Activated B cell treated with CpG ODN at 0.5 μM for 24 hours (primary cell): Measurements from ENCODE around the gene CAMSAP2. TPM values are rescaled to one million over a fixed set of nuclear protein-coding genes. Genes with fewer than 3 reads are reported as not detected.

ENCODE experiments used
- ATAC-seq: fragments of 200-7000 bp; cut with Tn5 transposase; one replicate; pipeline ENCODE4 v1.10.0; 2021; ENCODE audit warnings: low read depth, mild to moderate bottlenecking, moderate library complexity
- CTCF ChIA-PET: fragments of 350-600 bp; sonication (Branson Sonifier 250); formaldehyde crosslinking; loops from one replicate; lab custom pipeline; 2021; ENCODE audit warnings: antibody characterized with exemption; lab: Charles Lee
- POLR2A ChIA-PET: fragments of 350-600 bp; sonication (Branson Sonifier 250); formaldehyde crosslinking; loops from one replicate; lab custom pipeline; 2021; ENCODE audit warnings: antibody characterized with exemption; lab: Charles Lee
- DNase-seq: peaks from one replicate; pipeline ENCODE4 v3.0.0; 2022
- H3K27ac Mint-ChIP-seq: one replicate; pipeline ENCODE4 v1.8.0; 2020; ENCODE audit warnings: mixed read lengths
- H3K27me3 Mint-ChIP-seq: one replicate; pipeline ENCODE4 v1.8.0; 2021; ENCODE audit warnings: mixed read lengths
- H3K36me3 Mint-ChIP-seq: one replicate; pipeline ENCODE4 v1.8.0; 2021; ENCODE audit warnings: low read depth, mixed read lengths
- H3K4me1 Mint-ChIP-seq: one replicate; pipeline ENCODE4 v1.8.0; 2021; ENCODE audit warnings: mixed read lengths
- H3K4me3 Mint-ChIP-seq: one replicate; pipeline ENCODE4 v1.8.0; 2020; ENCODE audit warnings: mild to moderate bottlenecking, mixed read lengths
- H3K9me3 Mint-ChIP-seq: one replicate; pipeline ENCODE4 v1.8.0; 2020; ENCODE audit warnings: mixed read lengths
- CTCF ChIP-seq: fragments of 200-600 bp; IDR thresholded peaks from one replicate; pipeline ENCODE4 v1.8.0; 2022; ENCODE audit warnings: antibody characterized with exemption, mild to moderate bottlenecking
- intact Hi-C: fragments of 100-400 bp; cut with micrococcal nuclease; formaldehyde crosslinking; loops from one replicate; pipeline ENCODE4 v1.15.1; 2024
- total RNA-seq: library from RNA; stranded (reverse); gene quantifications from 2 replicates; pipeline ENCODE4 v1.2.3, GENCODE V29; 2022

Gene CAMSAP2
- total RNA-seq, 1 donor from 2014 or later = 0.86 TPM

GRCh38 chr1:200794506-200795065 is 55.9 kb downstream of the CAMSAP2 start:
- no peaks in the 10 kb centered on the region for H3K4me1 Mint-ChIP-seq
- H3K36me3 Mint-ChIP-seq = no peaks in the 10 kb centered on the region
- H3K9me3 Mint-ChIP-seq = no peaks in the 10 kb centered on the region
- CTCF ChIA-PET = interaction anchor here (1.1 to 1.3 kb wide), 2 partner anchors 172 to 173 kb away, joined by 3 to 5 read pairs; no protein-coding TSS in a partner anchor
- no peak for TF ChIP-seq CTCF
- ATAC-seq (no peak), DNase-seq (no peak)
- no peak overlapping the region for H3K4me3 Mint-ChIP-seq
- POLR2A ChIA-PET = no interaction called here
- H3K27ac Mint-ChIP-seq = no peak overlapping the region
- H3K27me3 Mint-ChIP-seq = peaks cover 6% of the 10 kb centered on the region
- intact Hi-C loops = no loop called here

DNA sequence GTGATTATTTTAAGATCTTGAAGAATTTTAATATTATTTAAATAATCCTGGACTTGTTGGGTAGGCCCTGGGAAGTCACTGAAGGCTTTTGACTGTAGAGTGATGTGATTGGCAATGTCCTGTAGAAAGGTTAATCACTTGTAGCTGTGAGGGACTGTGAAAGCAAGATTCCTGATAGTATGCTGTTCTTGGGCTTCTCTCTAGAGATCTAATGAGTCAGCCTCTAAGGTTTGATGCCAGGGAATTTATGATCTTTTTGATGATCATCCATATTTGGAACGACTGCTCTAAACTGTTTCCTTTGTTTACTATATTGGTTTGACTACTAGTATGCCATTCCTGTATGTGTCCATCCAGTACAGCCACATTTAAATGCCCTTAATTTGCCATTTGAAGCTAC is 56.5 kb downstream of the CAMSAP2 start:
- TF ChIP-seq CTCF = no peak
- no peak for ATAC-seq
- CTCF ChIA-PET = interaction anchor here (1.3 kb wide), 1 partner anchor 173 kb away, joined by 3 read pairs; no protein-coding TSS in a partner anchor
- DNase-seq = no peak
- no peak overlapping the region for H3K27ac Mint-ChIP-seq
- POLR2A ChIA-PET = no interaction called here
- H3K36me3 Mint-ChIP-seq = no peaks in the 10 kb centered on the region
- H3K27me3 Mint-ChIP-seq = peaks cover 3% of the 10 kb centered on the region
- intact Hi-C loops = no loop called here
- H3K4me1 Mint-ChIP-seq = no peaks in the 10 kb centered on the region
- no peak overlapping the region for H3K4me3 Mint-ChIP-seq
- no peaks in the 10 kb centered on the region for H3K9me3 Mint-ChIP-seq

DNA sequence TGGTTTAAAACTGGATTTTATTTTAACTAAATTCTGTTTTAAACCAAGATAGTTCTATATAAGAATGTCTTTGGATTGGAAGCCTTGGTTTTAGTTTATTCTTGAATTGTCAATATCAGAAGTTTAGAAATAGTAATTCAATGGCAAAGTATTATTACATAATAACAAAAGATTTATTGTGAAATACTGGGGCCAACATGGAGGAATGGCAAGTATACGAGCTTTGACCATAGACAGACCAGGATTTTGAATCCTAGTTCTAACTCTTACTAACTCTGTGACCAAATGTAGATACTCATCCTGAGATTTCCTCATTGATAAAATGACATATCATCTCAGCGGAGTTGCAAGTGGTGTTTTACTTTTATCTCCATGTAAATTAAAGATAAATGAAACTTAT is 63.3 kb downstream of the CAMSAP2 start:
- Mint-ChIP-seq H3K27me3 (peaks cover 10% of the 10 kb centered on the region), H3K27ac (no peak overlapping the region), H3K4me3 (no peak overlapping the region), H3K9me3 (no peaks in the 10 kb centered on the region), H3K4me1 (no peaks in the 10 kb centered on the region), H3K36me3 (no peaks in the 10 kb centered on the region)
- ATAC-seq = no peak
- ChIA-PET POLR2A (no interaction called here), CTCF (interaction anchor here (1.1 to 6.0 kb wide), 4 partner anchors 172 to 245 kb away, joined by 3 to 135 read pairs (median 20); partner anchors contain the start of gene KIF14)
- no peak for TF ChIP-seq CTCF
- no peak for DNase-seq
- intact Hi-C loops = loop anchor here (2.0 to 5.0 kb wide), 3 partner anchors 131 to 1120 kb away; no protein-coding TSS in a partner anchor

DNA sequence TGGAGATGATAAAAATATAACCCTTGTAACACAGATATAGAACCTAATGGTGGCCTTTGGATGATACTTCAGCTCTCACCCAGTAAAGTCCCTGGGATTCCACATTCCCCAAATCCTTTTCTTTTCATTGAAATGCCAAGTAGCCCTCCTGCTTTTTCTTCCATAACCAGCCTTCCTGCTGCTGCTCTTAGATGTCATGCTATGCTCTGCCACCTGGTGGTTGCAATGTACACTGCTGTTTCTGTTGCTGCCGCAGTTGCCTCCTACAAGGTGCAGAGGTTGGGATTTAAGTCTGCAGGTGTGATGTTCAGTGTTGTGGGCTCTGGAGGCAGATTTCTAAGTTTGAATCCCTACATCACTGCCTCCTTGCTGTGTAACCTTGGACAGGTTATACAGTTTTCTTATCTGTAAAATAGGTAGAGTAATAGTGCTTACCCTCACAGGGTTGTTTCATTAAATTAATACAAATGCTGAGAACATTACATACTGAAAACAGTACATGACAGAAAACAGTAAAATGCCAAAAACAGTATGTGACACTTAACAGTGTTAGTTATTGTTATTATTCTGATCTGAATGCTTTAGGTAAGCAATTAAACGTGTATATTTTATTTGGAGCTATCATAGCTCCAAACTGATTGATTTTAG is 64.3 kb downstream of the CAMSAP2 start:
- ATAC-seq (peak; percentile 81), DNase-seq (peak; percentile 26)
- intact Hi-C loops = loop anchor here (1.0 to 5.0 kb wide), 5 partner anchors 132 to 1121 kb away; no protein-coding TSS in a partner anchor
- H3K4me3 Mint-ChIP-seq = no peak overlapping the region
- H3K9me3 Mint-ChIP-seq = no peaks in the 10 kb centered on the region
- ChIA-PET POLR2A (no interaction called here), CTCF (interaction anchor here (0.6 to 6.0 kb wide), 8 partner anchors 10 to 244 kb away, joined by 3 to 135 read pairs (median 4); partner anchors contain the start of genes CAMSAP2, DDX59 and KIF14)
- no peak overlapping the region for H3K27ac Mint-ChIP-seq
- H3K27me3 Mint-ChIP-seq = peaks cover 10% of the 10 kb centered on the region
- TF ChIP-seq CTCF = peak; percentile 61
- no peaks in the 10 kb centered on the region for H3K4me1 Mint-ChIP-seq
- no peaks in the 10 kb centered on the region for H3K36me3 Mint-ChIP-seq

DNA sequence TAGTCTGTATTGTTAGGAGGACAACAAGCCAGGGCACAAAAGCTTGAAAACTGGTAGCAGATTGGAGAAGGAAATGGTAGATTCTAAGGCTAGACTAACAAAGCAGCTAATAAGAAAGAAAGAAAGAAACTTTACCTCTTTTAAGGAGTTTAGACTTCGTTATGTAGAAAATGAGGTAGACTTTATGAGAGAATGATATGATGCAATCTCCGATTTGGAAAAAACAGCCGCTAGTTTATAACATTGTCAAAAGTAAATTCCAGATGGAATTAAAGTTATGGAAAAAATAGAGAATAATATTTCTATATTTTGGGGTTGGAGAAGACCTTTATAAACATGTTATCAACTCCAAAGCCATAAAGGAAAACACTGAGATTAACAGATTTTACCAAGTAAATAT is 67.0 kb downstream of the CAMSAP2 start:
- DNase-seq = no peak
- intact Hi-C loops = no loop called here
- TF ChIP-seq CTCF = no peak
- H3K4me3 Mint-ChIP-seq = no peak overlapping the region
- H3K27ac Mint-ChIP-seq = no peak overlapping the region
- POLR2A ChIA-PET = no interaction called here
- CTCF ChIA-PET = interaction anchor here (2.4 to 4.2 kb wide), 2 partner anchors 184 to 246 kb away, joined by 7 to 33 read pairs; partner anchors contain the start of gene KIF14
- no peak for ATAC-seq
- H3K9me3 Mint-ChIP-seq = no peaks in the 10 kb centered on the region
- H3K27me3 Mint-ChIP-seq = peaks cover 13% of the 10 kb centered on the region
- H3K36me3 Mint-ChIP-seq = no peaks in the 10 kb centered on the region
- no peaks in the 10 kb centered on the region for H3K4me1 Mint-ChIP-seq
